HG02678 (cell line): ENCODE results near the gene JTB.

Source experiments
- ATAC-seq: cut with Tn5 transposase; IDR thresholded peaks from one replicate; pipeline ENCODE4 v1.9.1; 2021; ENCODE audit warnings: mild to moderate bottlenecking, moderate library complexity; ENCODE audit not compliant: unreplicated experiment

The JTB gene

GRCh38 chr1:153933955-153934354, 43.5 kb downstream of the JTB start:
- no peak for ATAC-seq

- no peak for ATAC-seq
Observed at GRCh38 chr1:153933430-153933829, 44.0 kb downstream of the JTB start.

DNA sequence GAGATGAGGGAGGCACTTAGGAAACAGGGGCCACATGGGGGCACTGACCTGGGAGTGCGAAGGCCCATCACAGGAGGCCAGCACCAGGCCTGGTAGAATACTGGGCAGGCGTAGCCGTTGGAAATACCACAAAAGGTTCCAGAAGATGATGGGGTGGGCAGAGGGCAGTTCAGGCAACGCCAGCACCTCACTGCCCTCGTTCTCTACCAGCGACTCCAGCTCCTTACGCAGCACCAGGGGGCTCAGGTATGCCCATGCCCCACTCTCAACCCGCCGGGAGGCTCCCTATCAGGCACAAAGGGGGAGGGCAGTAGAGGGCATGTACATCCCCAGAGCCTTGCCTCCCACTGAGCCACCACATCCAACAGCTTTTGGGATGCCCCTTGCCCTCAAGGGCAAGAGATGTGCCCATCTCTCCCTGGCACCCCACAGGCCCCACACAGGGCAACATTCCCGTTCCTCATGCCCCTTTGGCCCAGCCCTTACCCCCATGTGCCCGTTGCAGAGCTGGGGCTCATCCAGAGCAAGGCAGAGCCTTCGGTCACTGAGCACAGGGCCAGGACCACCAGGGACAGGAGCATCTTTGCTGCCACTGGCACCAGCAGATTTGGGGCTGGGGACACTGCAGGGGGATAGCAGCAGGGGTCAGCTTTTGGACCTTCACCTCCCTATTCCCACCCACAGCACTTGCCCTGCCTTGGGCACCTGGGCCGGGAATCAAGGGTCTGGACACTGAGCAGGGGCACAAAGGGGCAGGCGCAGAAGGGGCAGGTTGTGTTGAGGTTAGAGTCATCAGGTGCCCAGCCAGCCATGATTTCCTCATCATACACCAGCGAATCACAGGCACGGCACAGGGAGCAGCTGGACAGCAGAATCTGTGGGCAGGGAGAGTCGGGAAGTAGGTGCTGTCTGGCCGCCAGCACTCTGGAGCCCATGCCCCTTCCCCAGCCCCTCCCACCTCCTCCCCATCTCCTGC, 45.0 kb downstream of the JTB start:
- no peak for ATAC-seq

GRCh38 chr1:153929981-153930948, 47.2 kb downstream of the JTB start:
- ATAC-seq: no peak

DNA sequence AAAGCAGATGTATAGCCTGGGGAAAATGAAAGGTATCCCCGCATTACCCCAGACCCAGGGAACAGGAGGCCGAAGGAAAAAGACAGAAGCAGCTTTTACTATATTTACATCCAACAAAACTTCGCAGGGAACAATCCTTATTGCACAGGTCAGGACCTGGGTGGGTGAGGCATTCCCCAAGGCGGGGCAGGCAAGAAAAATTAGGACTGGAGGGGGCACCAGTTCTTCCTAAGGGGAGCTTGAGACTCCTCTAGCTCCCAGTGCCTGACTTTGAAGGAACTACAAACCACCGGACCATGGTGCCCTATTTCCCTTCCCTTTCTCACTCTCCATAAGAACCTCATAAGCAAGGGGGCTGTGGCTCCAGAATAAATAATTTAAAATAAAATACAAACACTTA, 48.0 kb downstream of the JTB start:
- no peak for ATAC-seq

DNA sequence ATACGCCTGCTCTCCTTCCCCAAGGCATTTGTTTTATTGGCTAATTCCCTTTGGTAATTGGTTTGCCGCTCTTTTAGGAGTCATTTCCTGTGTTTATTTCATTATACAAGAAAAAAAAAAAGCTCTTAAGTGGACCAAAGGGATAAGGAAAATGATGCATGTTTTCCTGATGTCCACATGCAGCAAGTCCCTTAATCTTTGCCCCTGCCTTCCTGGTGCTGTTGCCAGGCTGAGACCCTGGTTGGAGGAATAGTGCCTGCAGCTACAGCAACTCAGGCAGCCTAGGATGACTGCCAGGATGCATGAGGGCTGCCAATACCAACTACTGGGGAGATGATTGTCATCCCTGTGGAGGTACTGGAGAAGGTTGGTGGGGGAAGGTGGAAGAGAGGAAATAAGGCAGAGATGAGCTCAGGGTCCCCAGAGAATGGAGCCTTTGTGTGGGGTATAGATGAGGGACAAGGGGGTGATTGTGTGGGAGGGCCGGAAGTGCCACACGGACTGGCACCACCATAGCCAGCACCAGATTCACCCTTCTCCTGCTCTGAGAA, 48.6 kb downstream of the JTB start:
- ATAC-seq: no peak

DNA sequence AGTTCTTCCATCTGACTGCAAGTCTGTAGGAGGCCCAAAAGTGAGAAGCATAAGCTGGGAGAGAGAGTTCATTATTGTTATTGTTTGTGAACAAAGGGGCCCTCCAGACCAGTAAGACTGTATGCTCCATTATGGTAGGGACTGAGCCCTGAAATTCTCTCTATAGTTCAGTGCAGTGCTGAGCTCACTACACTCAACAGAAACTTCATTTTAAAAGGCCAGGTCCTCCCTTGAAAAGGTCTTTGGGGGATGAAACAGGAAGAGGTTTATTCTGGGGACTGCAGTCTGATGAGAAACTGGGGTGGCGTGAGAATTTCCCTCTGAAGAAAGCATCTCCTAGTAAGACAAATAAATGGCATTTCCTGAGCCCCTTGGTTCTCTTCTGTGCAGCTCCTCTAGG, 49.2 kb downstream of the JTB start:
- ATAC-seq: no peak

GRCh38 chr1:153926405-153926804, 51.1 kb downstream of the JTB start:
- no peak for ATAC-seq
